Effector memory CD4-positive, alpha-beta T cell (primary cell): Measurements from ENCODE around the gene IVD.

Experiments
- DNase-seq, 3 donors: peaks; one replicate each; pipeline ENCODE4 v3.0.0-alpha.2; 2020
- H3K27ac ChIP-seq: 2 replicates; pipeline ENCODE4 v1.7.0; 2013; ENCODE audit warnings: mild to moderate bottlenecking, low read length, moderate library complexity; ENCODE audit not compliant: insufficient read depth, poor library complexity, severe bottlenecking
- H3K27me3 ChIP-seq: replicated peaks from 2 replicates; pipeline ENCODE4 v1.7.0; 2013; ENCODE audit warnings: mild to moderate bottlenecking, low read length; ENCODE audit not compliant: insufficient read depth, control insufficient read depth, poor library complexity, severe bottlenecking
- H3K36me3 ChIP-seq: 2 replicates; pipeline ENCODE4 v1.7.0; 2013; ENCODE audit warnings: mild to moderate bottlenecking, low read length, moderate library complexity; ENCODE audit not compliant: control insufficient read depth, insufficient read depth
- H3K4me1 ChIP-seq: 2 replicates; pipeline ENCODE4 v1.7.0; 2013; ENCODE audit warnings: low read length, mild to moderate bottlenecking; ENCODE audit not compliant: control insufficient read depth, insufficient read depth, poor library complexity, severe bottlenecking
- H3K4me3 ChIP-seq: 2 replicates; pipeline ENCODE4 v1.7.0; 2013; ENCODE audit warnings: low read length, low read depth, mild to moderate bottlenecking; ENCODE audit not compliant: insufficient read depth, poor library complexity, severe bottlenecking
- H3K9me3 ChIP-seq: 2 replicates; pipeline ENCODE4 v1.7.0; 2013; ENCODE audit warnings: mild to moderate bottlenecking, low read length, moderate library complexity; ENCODE audit not compliant: control insufficient read depth

The IVD gene

DNA sequence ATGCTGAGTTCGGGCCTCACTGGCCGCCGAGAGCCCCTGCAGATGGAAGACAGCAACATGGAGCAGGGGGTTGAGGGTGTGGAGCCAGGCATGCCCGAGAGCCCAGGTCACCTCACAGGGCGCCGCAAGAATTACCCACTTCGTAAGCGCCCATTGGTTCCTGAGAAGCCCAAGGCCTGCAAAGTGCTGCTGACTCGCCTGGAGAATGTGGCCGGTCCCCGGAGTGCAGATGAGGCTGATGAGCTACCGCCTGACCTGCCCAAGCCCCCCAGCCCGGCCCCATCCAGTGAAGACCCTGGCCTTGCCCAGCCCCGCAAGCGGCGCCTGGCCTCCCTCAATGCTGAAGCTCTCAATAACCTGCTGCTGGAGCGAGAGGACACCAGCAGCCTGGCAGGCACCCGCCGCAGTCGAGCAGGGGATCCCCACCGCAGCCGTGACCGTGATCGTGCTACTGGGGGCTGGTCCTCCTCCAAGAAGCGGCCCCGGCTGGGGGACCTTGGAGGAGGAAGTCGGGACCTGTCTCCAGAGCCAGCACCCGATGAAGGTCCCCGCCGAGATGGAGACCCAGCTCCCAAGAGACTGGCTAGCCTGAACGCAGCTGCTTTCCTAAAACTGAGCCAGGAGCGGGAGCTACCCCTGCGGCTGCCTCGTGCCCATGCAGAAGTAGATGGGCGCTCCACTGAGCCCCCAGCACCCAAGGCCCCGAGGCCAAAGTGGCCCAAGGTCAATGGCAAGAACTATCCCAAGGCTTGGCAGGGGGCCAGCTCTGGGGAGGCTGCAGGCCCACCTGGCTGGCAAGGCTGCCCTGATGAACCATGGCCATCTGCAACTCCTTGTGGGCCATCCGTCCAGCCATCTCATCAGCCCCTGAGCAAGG is 53.1 kb downstream of the IVD start:
- H3K27me3 ChIP-seq, result no peaks in the 10 kb centered on the region
- H3K4me3 ChIP-seq, result no peak overlapping the region
- H3K4me1 ChIP-seq, result peaks cover 31% of the 10 kb centered on the region
- H3K9me3 ChIP-seq, result no peaks in the 10 kb centered on the region
- H3K27ac ChIP-seq, result no peak overlapping the region
- DNase-seq, result no peak
- peaks cover 39% of the 10 kb centered on the region for H3K36me3 ChIP-seq

DNA sequence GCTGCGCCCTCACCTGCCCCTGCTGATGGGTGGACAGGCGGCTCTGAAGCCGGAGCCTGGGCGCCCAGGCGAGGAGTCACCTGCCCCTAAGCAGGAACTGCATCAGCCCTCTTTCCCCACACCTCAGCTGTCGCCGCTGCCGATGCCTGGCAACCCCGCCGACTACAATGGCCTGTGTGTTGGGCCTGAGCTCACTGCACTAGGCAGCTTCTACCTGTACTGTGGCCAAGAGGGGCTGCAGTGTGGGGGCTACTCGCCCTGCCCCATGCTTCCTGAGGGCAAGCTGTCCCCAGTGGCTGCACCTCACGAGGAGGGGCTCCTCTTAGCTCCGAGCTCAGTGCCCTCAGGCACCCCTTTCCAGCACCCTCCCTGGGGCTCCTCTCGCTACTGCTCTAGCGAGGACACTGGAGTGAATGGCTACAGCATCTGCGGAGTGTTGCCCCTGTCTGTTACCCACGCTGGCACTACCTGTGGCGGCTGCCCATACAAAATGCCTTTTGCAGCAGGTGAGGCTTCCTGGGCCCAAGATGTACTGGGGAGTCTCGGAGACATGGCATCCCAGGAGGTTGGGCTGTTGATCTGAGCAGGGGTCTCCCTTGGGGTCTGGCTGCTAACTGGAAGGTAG is 53.9 kb downstream of the IVD start:
- Histone ChIP-seq H3K27ac (no peak overlapping the region), H3K9me3 (no peaks in the 10 kb centered on the region), H3K4me1 (peaks cover 25% of the 10 kb centered on the region), H3K27me3 (no peaks in the 10 kb centered on the region), H3K4me3 (no peak overlapping the region), H3K36me3 (peaks cover 46% of the 10 kb centered on the region)
- DNase-seq, result no peak

DNA sequence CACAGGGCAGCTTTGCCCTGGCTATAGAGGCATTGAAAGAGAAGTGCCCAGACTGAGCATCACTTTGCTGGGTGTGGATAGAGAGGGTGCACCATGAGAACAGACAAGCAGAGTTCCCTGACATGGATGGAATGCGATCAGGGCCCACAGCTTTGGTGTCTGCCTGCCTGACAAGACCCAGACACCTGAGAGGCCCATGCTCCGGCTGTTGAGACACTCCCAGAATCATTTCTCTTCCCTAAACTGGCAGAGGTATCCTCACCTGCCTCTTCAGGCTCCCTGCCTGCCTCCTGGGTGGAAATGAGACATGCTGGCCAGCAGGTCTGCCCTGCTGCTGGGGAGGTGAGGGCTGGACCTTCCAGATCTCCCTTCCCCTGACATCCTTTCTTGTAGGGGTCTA is 54.8 kb downstream of the IVD start:
- H3K4me3 ChIP-seq, result no peak overlapping the region
- H3K9me3 ChIP-seq, result no peaks in the 10 kb centered on the region
- no peak for DNase-seq
- peaks cover 48% of the 10 kb centered on the region for H3K36me3 ChIP-seq
- H3K27ac ChIP-seq, result no peak overlapping the region
- no peaks in the 10 kb centered on the region for H3K27me3 ChIP-seq
- peaks cover 16% of the 10 kb centered on the region for H3K4me1 ChIP-seq

DNA sequence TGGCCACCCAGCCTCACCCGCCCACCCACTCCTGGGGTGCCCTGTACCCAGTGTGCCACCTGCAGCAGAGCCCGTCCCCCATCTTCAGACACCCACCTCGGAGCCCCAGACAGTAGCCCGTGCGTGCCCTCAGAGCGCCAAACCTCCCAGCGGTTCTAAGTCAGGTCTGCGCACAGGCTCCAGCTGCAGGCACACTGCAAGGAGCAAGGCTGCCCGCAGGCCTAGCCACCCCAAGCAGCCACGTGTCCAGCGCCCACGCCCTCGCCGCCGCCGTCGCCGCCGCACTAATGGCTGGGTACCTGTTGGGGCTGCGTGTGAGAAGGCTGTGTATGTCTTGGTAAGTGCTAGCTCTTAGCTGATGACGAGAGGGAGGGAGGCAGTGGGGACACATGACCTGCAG is 56.4 kb downstream of the IVD start:
- peaks cover under 1% of the 10 kb centered on the region for H3K4me1 ChIP-seq
- no peak for DNase-seq
- H3K36me3 ChIP-seq, result peaks cover 58% of the 10 kb centered on the region
- no peaks in the 10 kb centered on the region for H3K27me3 ChIP-seq
- H3K27ac ChIP-seq, result no peak overlapping the region
- no peaks in the 10 kb centered on the region for H3K9me3 ChIP-seq
- H3K4me3 ChIP-seq, result no peak overlapping the region

DNA sequence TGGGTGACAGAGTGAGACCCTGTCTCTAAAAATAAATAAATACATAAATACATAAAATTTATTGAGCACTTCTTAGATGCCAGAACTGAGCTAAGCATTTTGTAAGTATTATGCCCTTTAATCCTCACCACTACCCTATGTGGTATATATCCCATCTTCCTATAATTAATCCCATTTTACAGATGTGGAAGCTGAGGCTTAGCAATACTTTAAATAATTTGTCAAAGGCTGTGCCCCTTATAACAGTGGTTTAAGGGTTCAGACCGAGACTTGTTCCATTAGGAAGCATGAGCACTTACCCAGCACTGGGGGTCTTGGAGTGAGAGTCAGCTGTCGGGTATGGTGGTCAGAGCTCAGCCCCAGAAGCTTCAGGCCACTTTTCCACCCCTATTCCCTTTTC is 57.7 kb downstream of the IVD start:
- H3K27ac ChIP-seq, result no peak overlapping the region
- H3K36me3 ChIP-seq, result peaks cover 58% of the 10 kb centered on the region
- no peak overlapping the region for H3K4me3 ChIP-seq
- no peak for DNase-seq
- H3K4me1 ChIP-seq, result no peaks in the 10 kb centered on the region
- no peaks in the 10 kb centered on the region for H3K9me3 ChIP-seq
- H3K27me3 ChIP-seq, result no peaks in the 10 kb centered on the region

DNA sequence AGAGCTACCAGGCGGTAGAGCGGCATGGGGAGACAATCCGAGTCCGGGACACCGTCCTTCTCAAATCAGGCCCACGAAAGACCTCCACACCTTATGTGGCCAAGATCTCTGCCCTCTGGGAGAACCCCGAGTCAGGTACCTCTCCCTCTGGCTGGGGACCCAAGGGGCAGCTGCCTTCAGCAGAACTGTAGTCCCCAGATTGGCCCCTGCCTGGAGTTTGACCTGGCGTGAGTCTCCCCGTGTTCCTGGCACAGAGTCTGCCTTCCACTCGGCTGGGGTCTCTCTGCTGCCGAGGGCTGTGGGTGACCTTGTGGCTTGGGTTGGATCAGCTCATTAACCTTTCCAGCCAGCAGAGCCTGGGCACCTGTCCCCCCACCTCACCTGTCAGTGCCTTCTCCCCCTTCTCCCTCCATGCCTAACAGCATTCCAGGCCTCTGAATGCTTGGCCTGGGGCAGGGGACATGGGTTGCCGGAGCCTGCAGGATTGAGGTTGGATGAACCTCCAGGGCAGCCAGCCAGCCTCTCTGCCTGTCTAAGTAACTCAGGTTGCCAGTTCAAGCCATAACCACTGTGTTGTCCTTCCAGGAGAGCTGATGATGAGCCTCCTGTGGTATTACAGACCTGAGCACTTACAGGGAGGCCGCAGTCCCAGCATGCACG is 58.4 kb downstream of the IVD start:
- Histone ChIP-seq H3K4me3 (no peak overlapping the region), H3K36me3 (peaks cover 51% of the 10 kb centered on the region), H3K9me3 (no peaks in the 10 kb centered on the region), H3K27ac (no peak overlapping the region), H3K4me1 (no peaks in the 10 kb centered on the region), H3K27me3 (no peaks in the 10 kb centered on the region)
- DNase-seq, result no peak

DNA sequence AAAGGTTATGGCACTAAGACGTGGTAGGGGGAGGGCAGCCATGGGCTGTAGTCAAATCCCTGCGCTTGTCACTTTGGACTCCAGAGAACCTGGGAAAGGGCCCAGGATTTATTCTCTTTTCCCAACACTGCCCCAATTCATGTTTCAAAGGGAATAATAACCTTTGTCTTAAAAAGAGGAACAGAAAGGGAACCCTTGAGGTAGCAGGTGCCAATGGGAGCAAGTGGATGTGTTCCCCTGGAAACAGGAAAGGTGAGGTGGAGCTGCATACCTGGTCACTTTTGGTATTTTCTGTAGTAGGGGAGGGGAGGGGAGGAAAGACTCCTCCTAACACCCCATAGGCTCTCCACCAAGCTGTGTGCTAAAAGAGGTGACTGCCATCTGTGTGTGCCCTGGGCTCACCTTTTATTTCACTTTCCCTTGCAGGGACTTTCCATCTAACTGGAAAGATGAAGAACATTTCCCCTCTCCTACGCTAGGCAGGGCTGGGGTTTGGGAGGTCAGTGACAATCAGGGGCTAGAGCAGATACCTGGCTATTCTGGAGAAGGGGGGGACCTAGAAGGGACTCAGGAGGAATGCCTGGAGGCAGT is 59.1 kb downstream of the IVD start:
- Histone ChIP-seq H3K36me3 (peaks cover 44% of the 10 kb centered on the region), H3K27me3 (no peaks in the 10 kb centered on the region), H3K9me3 (no peaks in the 10 kb centered on the region), H3K27ac (no peak overlapping the region), H3K4me1 (no peaks in the 10 kb centered on the region), H3K4me3 (no peak overlapping the region)
- no peak for DNase-seq

DNA sequence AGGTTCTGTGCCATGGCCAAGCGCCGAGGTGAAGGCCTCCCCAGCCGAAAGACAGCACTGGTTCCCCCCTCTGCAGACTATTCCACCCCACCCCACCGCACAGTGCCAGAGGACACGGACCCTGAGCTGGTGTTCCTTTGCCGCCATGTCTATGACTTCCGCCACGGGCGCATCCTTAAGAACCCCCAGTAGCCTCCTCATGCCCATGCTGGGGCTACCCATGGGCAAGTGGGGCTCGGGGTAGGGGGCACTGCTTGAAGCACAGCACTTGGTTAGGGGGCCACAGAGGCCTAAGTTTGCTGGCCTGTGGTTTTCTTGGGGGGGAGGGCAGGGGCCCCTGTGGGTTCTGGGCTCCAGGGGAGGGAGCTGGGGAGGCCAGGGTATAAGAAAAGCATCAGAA is 60.3 kb downstream of the IVD start:
- peaks cover 3% of the 10 kb centered on the region for H3K4me1 ChIP-seq
- no peak overlapping the region for H3K4me3 ChIP-seq
- no peaks in the 10 kb centered on the region for H3K27me3 ChIP-seq
- H3K27ac ChIP-seq, result no peak overlapping the region
- H3K9me3 ChIP-seq, result no peaks in the 10 kb centered on the region
- DNase-seq, result no peak
- H3K36me3 ChIP-seq, result peaks cover 35% of the 10 kb centered on the region

DNA sequence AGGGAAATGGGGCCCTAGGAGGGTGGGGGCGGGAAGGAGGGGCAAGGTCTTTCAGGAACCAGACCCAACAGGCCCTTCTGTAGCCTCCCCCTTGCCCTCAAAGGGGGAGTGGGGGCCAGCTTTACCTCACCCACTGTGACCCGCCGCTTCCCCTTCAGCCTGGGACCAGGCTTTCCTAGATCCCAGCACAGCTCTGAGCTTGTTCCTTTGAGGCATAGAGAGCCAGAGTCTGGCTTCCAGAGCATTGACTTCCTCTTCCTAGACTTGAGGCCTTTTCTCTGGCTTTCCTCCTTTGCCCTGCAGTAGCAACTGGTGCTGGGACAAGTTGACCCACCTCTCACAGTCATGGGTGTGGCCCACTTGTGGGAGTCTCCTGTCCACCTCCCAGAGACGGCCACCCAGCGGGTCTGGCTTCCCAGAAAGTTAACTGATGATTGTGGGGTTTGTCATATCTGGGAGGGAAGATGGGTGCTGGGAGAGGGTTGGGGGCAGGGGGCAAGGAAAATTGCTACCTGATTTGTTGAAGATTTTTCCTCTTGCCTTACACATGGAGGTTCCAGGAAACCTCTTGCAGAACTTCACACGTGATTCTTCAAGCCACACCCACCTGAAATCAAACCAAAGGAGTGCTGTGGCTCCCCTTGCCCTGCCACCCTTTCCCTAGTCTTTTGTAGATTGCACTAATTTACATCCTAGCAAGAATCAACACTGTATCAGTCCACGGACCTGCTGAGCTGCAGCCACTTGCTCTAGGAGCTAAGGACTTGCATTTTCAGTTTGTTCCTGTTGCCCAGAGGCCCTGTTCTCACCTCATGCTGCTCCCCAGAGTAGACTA is 61.0 kb downstream of the IVD start:
- H3K4me3 ChIP-seq, result no peak overlapping the region
- peaks cover 5% of the 10 kb centered on the region for H3K4me1 ChIP-seq
- H3K9me3 ChIP-seq, result no peaks in the 10 kb centered on the region
- H3K27ac ChIP-seq, result no peak overlapping the region
- no peak for DNase-seq
- H3K27me3 ChIP-seq, result no peaks in the 10 kb centered on the region
- peaks cover 35% of the 10 kb centered on the region for H3K36me3 ChIP-seq
